BE2C (cell line): ENCODE data around the gene ATP8A2.

Experiments
- DNase-seq: peaks from one replicate; pipeline ENCODE4 v3.0.0-alpha.2; 2020
- H3K27me3 ChIP-seq: fragments of 250-450 bp; sonication (Bioruptor Pico); 2 replicates; pipeline ENCODE4 v1.5.1; 2020; ENCODE audit warnings: mild to moderate bottlenecking
- H3K36me3 ChIP-seq: fragments of 250-450 bp; sonication (Bioruptor Pico); 2 replicates; pipeline ENCODE4 v1.5.1; 2020; ENCODE audit warnings: mild to moderate bottlenecking
- H3K4me1 ChIP-seq: fragments of 250-450 bp; sonication (Bioruptor Pico); 2 replicates; pipeline ENCODE4 v1.5.1; 2020
- H3K4me3 ChIP-seq: 2 replicates; pipeline ENCODE4 v1.5.1; 2011; ENCODE audit warnings: low read depth, low read length
- H3K9me3 ChIP-seq: fragments of 250-450 bp; sonication (Bioruptor Pico); 2 replicates; pipeline ENCODE4 v1.5.1; 2020
- CTCF ChIP-seq: IDR thresholded peaks from 2 replicates; pipeline ENCODE4 v1.5.1; 2012; ENCODE audit warnings: mild to moderate bottlenecking, low read depth, low read length

Gene ATP8A2

DNA sequence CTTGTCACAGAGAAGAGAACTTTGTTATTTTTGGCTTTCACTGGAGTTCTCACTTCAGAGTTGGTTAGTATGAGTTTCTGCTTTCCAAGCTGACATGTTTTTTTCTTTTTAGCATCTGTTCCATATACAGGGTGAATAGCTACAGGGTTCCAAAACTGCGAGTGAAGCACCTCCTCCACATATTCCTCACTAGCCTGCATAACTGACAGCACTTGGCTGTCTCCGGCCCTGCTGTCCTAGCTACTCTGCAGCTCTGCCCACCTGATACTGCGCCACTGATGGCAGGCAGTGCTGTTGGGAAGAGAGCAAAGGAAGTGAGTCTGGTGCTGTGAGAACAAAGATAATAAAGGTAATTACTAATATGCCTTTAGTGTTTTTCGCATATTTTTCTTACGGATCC lies 6.8 kb downstream of the ATP8A2 start:
- peaks cover 41% of the 10 kb centered on the region for H3K27me3 ChIP-seq
- DNase-seq = no peak
- H3K36me3 ChIP-seq = no peaks in the 10 kb centered on the region
- TF ChIP-seq CTCF = no peak
- no peaks in the 10 kb centered on the region for H3K4me1 ChIP-seq
- no peak overlapping the region for H3K4me3 ChIP-seq
- H3K9me3 ChIP-seq = no peaks in the 10 kb centered on the region

DNA sequence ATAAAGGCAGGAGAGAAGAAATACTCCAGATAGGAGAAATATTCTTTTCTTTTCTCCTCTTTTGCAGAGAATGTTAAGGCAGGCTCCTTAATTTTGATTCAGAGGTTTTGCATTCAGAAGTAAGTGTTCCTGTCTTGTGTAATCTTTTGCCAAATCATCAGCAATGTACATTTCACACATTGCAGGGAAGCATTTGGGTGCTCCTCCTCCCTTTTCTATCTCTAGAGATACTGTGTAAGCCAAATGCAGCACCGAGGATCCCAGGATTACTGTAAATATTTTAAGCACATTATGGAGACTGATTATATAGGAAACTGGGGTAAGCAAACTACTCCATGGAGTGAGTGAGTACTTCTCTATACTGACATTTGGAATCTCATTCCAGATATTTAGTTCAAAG lies 7.2 kb downstream of the ATP8A2 start:
- no peaks in the 10 kb centered on the region for H3K4me1 ChIP-seq
- DNase-seq = no peak
- no peak overlapping the region for H3K4me3 ChIP-seq
- H3K9me3 ChIP-seq = no peaks in the 10 kb centered on the region
- TF ChIP-seq CTCF = no peak
- peaks cover 40% of the 10 kb centered on the region for H3K27me3 ChIP-seq
- no peaks in the 10 kb centered on the region for H3K36me3 ChIP-seq

DNA sequence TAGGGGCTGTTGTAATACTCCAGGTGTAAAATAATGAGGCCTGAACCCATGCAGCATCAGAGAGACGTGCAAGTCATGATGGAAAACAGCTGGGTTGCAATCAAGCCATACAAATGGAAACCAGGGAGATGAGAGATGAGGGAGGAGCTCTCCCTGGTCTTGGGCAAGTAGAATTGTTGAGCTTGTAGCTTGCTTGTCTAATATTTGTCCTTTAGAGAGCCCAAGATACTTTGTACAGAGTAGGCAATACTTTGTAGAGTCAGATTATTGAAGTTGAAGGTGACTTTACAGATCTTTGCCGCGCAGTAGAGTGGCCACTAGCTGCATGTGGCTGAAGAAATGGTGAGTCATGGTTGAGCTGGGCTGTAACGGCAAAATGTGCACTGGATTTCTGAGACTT lies 8.3 kb downstream of the ATP8A2 start:
- H3K27me3 ChIP-seq = peaks cover 40% of the 10 kb centered on the region
- H3K4me1 ChIP-seq = no peaks in the 10 kb centered on the region
- TF ChIP-seq CTCF = no peak
- no peak overlapping the region for H3K4me3 ChIP-seq
- no peaks in the 10 kb centered on the region for H3K9me3 ChIP-seq
- H3K36me3 ChIP-seq = no peaks in the 10 kb centered on the region
- DNase-seq = no peak

DNA sequence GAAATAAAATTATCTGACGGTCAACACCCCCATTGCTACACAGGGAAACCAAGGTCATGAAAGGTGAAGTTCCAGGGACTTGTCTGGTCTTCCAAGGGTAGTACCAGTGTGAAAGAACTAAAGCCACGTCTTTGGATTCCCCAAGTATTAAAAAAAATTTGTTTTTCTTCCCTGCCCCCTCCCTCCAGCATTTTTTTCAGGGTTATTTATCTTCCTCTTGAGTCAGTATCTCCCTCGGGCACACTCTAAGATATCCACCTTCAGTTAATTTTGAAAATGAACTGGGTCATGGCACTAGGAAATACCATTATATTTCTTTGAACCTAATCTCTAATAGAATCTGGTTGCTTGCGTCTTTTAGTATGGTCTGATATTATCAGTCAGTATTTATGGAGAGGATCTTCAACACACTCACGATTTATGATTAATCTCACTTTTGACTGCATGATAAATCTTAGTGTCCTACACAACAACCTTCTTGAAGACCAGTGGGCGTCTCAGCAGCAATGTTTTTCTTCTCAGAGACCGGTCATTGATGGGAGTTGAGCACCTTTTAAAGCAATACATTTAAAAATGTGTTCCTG lies 9.1 kb downstream of the ATP8A2 start:
- no peak for TF ChIP-seq CTCF
- no peaks in the 10 kb centered on the region for H3K36me3 ChIP-seq
- H3K4me3 ChIP-seq = no peak overlapping the region
- H3K27me3 ChIP-seq = peaks cover 39% of the 10 kb centered on the region
- no peaks in the 10 kb centered on the region for H3K4me1 ChIP-seq
- DNase-seq = no peak
- no peaks in the 10 kb centered on the region for H3K9me3 ChIP-seq

DNA sequence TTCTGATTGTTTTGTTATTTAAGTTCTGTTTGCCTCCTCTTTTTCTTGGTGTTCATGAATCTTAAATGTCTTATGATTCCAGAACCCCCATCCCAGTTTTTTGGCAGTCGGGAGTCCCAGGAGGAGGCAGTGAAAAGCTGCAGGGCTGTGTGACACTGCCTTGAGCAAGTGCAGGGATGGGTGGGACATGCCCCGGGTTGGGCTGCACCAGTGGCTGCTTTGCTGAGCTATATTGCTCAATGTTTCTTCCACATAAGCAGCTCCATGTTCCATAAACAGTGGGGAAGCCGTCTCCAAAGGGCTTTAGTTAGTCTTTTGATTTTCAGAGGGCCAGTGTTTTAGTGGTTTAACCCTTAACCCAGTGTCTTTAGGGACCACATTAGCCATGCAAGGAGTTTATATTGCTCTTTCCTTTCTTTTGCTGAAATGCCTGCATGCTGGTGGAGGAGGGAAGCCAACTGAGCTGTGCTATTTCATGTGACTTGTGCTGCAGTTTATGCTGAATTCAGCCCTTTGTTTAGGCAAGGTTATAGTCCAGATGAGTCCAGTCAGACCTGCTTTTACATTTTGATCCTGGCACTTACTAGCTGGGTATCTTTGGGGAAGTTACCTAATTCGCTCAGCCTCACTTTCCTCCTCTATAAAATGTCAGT lies 13.1 kb downstream of the ATP8A2 start:
- DNase-seq = no peak
- Histone ChIP-seq H3K4me3 (no peak overlapping the region), H3K36me3 (no peaks in the 10 kb centered on the region), H3K9me3 (no peaks in the 10 kb centered on the region), H3K4me1 (no peaks in the 10 kb centered on the region), H3K27me3 (peaks cover 30% of the 10 kb centered on the region)
- no peak for TF ChIP-seq CTCF

GRCh38 chr13:25391932-25392331 lies 20.2 kb downstream of the ATP8A2 start:
- no peak for DNase-seq
- H3K9me3 ChIP-seq = no peaks in the 10 kb centered on the region
- no peaks in the 10 kb centered on the region for H3K36me3 ChIP-seq
- no peak for TF ChIP-seq CTCF
- H3K4me3 ChIP-seq = no peak overlapping the region
- H3K27me3 ChIP-seq = no peaks in the 10 kb centered on the region
- no peaks in the 10 kb centered on the region for H3K4me1 ChIP-seq
